GM23338 (cell line): ENCODE data around the gene ASS1. TPM values are rescaled to one million over a fixed set of nuclear protein-coding genes. Genes with fewer than 3 reads are reported as not detected.

ENCODE experiments used
- ATAC-seq: fragments of 200-7000 bp; cut with Tn5 transposase; 3 replicates; pipeline ENCODE4 v1.9.1; 2020
- DNase-seq: peaks from one replicate; pipeline ENCODE4 v3.0.0-alpha.2; 2015; ENCODE audit warnings: low spot score
- H2AFZ ChIP-seq: fragments of 200-600 bp; sonication (generic); 2 replicates; pipeline ENCODE4 v1.8.0; 2016; ENCODE audit warnings: antibody characterized with exemption, mild to moderate bottlenecking, moderate library complexity
- H3F3A ChIP-seq: fragments of 200-600 bp; sonication (generic); replicated peaks from 2 replicates; pipeline ENCODE4 v1.8.0; 2017; ENCODE audit warnings: antibody characterized with exemption, mixed run types, low read depth
- H3K27ac ChIP-seq: fragments of 200-600 bp; sonication (generic); 2 replicates; pipeline ENCODE4 v1.6.1; 2016; ENCODE audit warnings: low read depth
- H3K27me3 ChIP-seq: fragments of 200-600 bp; sonication (generic); 2 replicates; pipeline ENCODE4 v1.8.0; 2016; ENCODE audit warnings: mild to moderate bottlenecking, mixed run types, moderate library complexity; ENCODE audit not compliant: insufficient read depth
- H3K36me3 ChIP-seq: fragments of 200-600 bp; sonication (generic); 2 replicates; pipeline ENCODE4 v1.8.0; 2016; ENCODE audit warnings: mild to moderate bottlenecking; ENCODE audit not compliant: insufficient read depth
- H3K4me1 ChIP-seq: fragments of 200-600 bp; sonication (generic); 2 replicates; pipeline ENCODE4 v1.8.0; 2016; ENCODE audit warnings: mild to moderate bottlenecking, moderate library complexity; ENCODE audit not compliant: insufficient read depth
- H3K4me2 ChIP-seq: fragments of 200-600 bp; sonication (generic); 2 replicates; pipeline ENCODE4 v1.7.1; 2017; ENCODE audit warnings: mixed run types
- H3K4me3 ChIP-seq: fragments of 200-600 bp; sonication (generic); 2 replicates; pipeline ENCODE4 v1.6.1; 2016; ENCODE audit warnings: mixed run types
- H3K79me2 ChIP-seq: fragments of 200-600 bp; sonication (generic); replicated peaks from 2 replicates; pipeline ENCODE4 v1.8.0; 2017; ENCODE audit warnings: mild to moderate bottlenecking; ENCODE audit not compliant: insufficient read depth
- H3K9me2 ChIP-seq: fragments of 200-600 bp; sonication (generic); 2 replicates; pipeline ENCODE4 v1.8.0; 2017; ENCODE audit not compliant: insufficient read depth
- H4K20me1 ChIP-seq: fragments of 200-600 bp; sonication (generic); replicated peaks from 2 replicates; pipeline ENCODE4 v1.8.0; 2017; ENCODE audit warnings: mild to moderate bottlenecking; ENCODE audit not compliant: insufficient read depth
- H3K27ac Mint-ChIP-seq: 2 replicates; pipeline ENCODE4 v1.8.0; 2020; ENCODE audit warnings: inconsistent platforms, mild to moderate bottlenecking, moderate library complexity, mixed read lengths
- H3K27me3 Mint-ChIP-seq: 3 replicates; pipeline ENCODE4 v1.8.0; 2022; ENCODE audit warnings: low read depth, mild to moderate bottlenecking, moderate library complexity, mixed read lengths, inconsistent platforms; ENCODE audit not compliant: insufficient read depth, poor library complexity
- H3K36me3 Mint-ChIP-seq: 3 replicates; pipeline ENCODE4 v1.8.0; 2021; ENCODE audit warnings: low read depth, mild to moderate bottlenecking, inconsistent platforms, moderate library complexity, mixed read lengths
- H3K4me1 Mint-ChIP-seq: 3 replicates; pipeline ENCODE4 v1.8.0; 2020; ENCODE audit warnings: mild to moderate bottlenecking, inconsistent platforms, mixed read lengths
- H3K4me3 Mint-ChIP-seq: 3 replicates; pipeline ENCODE4 v1.8.0; 2021; ENCODE audit warnings: moderate library complexity, mild to moderate bottlenecking, inconsistent platforms, mixed read lengths
- H3K9me3 Mint-ChIP-seq: 3 replicates; pipeline ENCODE4 v1.8.0; 2020; ENCODE audit warnings: moderate library complexity, mild to moderate bottlenecking, inconsistent platforms, mixed read lengths
- ETS1 ChIP-seq: IDR thresholded peaks from 2 replicates; pipeline ENCODE4 v1.6.1; 2016; ENCODE audit warnings: antibody characterized with exemption
- EZH2phosphoT487 ChIP-seq: fragments of 200-600 bp; sonication (generic); IDR thresholded peaks from one replicate; pipeline ENCODE4 v1.8.1; 2018; ENCODE audit warnings: antibody characterized with exemption; ENCODE audit not compliant: unreplicated experiment
- JUNB ChIP-seq: IDR thresholded peaks from one replicate; pipeline ENCODE4 v1.6.1; 2016; ENCODE audit warnings: antibody characterized with exemption; ENCODE audit not compliant: unreplicated experiment
- NANOG ChIP-seq: IDR thresholded peaks from 2 replicates; pipeline ENCODE4 v1.6.1; 2016; ENCODE audit warnings: antibody characterized with exemption, borderline replicate concordance
- ZNF114 ChIP-seq: fragments of 250-450 bp; sonication (Bioruptor Pico); IDR thresholded peaks from 2 replicates; pipeline ENCODE4 v1.5.0; 2020; ENCODE audit warnings: mild to moderate bottlenecking, moderate library complexity
- ZNF331 ChIP-seq: fragments of 250-450 bp; sonication (Bioruptor Pico); IDR thresholded peaks from 2 replicates; pipeline ENCODE4 v1.5.0; 2020; ENCODE audit warnings: low read depth, mild to moderate bottlenecking, moderate library complexity
- polyA plus RNA-seq: library from polyadenylated mRNA; unstranded; fragments of >200 nt; fragmentation: Nextera tagmentation; extraction: Ambion mirVana; gene quantifications from 2 replicates; pipeline ENCODE4 v1.2.1, GENCODE V29; 2016
- total RNA-seq: library from RNA; depleted of rRNA; stranded (reverse); fragments of >200 nt; shearing (Covaris generic); gene quantifications from 2 replicates; pipeline ENCODE4 v1.2.3, GENCODE V29; 2014
- TF ChIP-seq, protein P1 (sequence below), 2 experiments: fragments of 200-600 bp in 1 of 2; sonication (generic) in 1 of 2; conservative IDR thresholded peaks; 2 replicates each; pipeline versions ENCODE4 v1.5.1 to v1.6.1; 2016 to 2017; ENCODE audit warnings: antibody characterized with exemption in 2 of 2, low read depth in 2 of 2, mild to moderate bottlenecking in 2 of 2, moderate library complexity in 1 of 2
- TF ChIP-seq, protein P2 (sequence below): fragments of 250-450 bp; sonication (Bioruptor Pico); IDR thresholded peaks from 2 replicates; pipeline ENCODE4 v1.5.0; 2020; ENCODE audit warnings: mild to moderate bottlenecking, moderate library complexity

ASS1 gene
- total and polyA plus RNA-seq, 2 experiments from 2014 or later, result 65.8 to 103 TPM

DNA sequence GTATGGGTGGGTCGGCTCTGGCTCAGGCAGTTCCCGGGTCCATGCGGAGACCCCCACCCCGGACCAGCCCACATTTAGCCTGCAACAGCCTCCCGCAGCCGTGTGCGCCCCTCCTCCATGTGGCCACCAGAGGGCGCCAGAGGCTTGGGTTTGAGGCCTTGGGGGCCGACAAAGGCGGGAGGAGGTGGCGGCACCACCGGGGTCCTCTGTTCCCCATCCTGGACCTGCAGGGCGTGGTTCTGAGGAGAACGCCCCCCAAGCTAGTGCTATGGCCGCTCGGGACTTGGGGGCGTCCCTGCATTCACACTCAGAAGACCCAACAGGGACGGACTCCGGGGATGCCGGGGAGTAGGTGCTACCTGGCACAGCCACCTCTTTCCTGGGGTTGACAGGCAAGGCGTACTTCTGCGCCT, 16.5 kb downstream of the ASS1 start:
- no peak overlapping the region for H3K27ac ChIP-seq
- H3K27me3 Mint-ChIP-seq, result peaks cover 12% of the 10 kb centered on the region
- H3K79me2 ChIP-seq, result no peaks in the 10 kb centered on the region
- no peak overlapping the region for H2AFZ ChIP-seq
- no peaks in the 10 kb centered on the region for H3K27me3 ChIP-seq
- H3K36me3 ChIP-seq, result no peaks in the 10 kb centered on the region
- DNase-seq, result peak; percentile 82
- peak; percentile 88 for ATAC-seq
- H3K4me3 Mint-ChIP-seq, result no peak overlapping the region
- no peak overlapping the region for H3K4me2 ChIP-seq
- no peaks in the 10 kb centered on the region for H3K4me1 ChIP-seq
- H3F3A ChIP-seq, result no peaks in the 10 kb centered on the region
- H3K9me3 Mint-ChIP-seq, result no peaks in the 10 kb centered on the region
- H3K9me2 ChIP-seq, result no peaks in the 10 kb centered on the region
- H3K4me3 ChIP-seq, result no peak overlapping the region
- no peaks in the 10 kb centered on the region; the same call in 2 of the 3 replicates for H3K4me1 Mint-ChIP-seq
- TF ChIP-seq NANOG (no peak), JUNB (no peak), EZH2phosphoT487 (no peak), ZNF331 (no peak), ETS1 (no peak), ZNF114 (CRISPR knock-in tag) (no peak)
- TF ChIP-seq, protein P1, sequence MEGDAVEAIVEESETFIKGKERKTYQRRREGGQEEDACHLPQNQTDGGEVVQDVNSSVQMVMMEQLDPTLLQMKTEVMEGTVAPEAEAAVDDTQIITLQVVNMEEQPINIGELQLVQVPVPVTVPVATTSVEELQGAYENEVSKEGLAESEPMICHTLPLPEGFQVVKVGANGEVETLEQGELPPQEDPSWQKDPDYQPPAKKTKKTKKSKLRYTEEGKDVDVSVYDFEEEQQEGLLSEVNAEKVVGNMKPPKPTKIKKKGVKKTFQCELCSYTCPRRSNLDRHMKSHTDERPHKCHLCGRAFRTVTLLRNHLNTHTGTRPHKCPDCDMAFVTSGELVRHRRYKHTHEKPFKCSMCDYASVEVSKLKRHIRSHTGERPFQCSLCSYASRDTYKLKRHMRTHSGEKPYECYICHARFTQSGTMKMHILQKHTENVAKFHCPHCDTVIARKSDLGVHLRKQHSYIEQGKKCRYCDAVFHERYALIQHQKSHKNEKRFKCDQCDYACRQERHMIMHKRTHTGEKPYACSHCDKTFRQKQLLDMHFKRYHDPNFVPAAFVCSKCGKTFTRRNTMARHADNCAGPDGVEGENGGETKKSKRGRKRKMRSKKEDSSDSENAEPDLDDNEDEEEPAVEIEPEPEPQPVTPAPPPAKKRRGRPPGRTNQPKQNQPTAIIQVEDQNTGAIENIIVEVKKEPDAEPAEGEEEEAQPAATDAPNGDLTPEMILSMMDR (conservative IDR thresholded peaks at IDR 0.05; ENCODE audit: low read depth in 2 of 2), result peak; percentile 81 to 98
- TF ChIP-seq, protein P2, sequence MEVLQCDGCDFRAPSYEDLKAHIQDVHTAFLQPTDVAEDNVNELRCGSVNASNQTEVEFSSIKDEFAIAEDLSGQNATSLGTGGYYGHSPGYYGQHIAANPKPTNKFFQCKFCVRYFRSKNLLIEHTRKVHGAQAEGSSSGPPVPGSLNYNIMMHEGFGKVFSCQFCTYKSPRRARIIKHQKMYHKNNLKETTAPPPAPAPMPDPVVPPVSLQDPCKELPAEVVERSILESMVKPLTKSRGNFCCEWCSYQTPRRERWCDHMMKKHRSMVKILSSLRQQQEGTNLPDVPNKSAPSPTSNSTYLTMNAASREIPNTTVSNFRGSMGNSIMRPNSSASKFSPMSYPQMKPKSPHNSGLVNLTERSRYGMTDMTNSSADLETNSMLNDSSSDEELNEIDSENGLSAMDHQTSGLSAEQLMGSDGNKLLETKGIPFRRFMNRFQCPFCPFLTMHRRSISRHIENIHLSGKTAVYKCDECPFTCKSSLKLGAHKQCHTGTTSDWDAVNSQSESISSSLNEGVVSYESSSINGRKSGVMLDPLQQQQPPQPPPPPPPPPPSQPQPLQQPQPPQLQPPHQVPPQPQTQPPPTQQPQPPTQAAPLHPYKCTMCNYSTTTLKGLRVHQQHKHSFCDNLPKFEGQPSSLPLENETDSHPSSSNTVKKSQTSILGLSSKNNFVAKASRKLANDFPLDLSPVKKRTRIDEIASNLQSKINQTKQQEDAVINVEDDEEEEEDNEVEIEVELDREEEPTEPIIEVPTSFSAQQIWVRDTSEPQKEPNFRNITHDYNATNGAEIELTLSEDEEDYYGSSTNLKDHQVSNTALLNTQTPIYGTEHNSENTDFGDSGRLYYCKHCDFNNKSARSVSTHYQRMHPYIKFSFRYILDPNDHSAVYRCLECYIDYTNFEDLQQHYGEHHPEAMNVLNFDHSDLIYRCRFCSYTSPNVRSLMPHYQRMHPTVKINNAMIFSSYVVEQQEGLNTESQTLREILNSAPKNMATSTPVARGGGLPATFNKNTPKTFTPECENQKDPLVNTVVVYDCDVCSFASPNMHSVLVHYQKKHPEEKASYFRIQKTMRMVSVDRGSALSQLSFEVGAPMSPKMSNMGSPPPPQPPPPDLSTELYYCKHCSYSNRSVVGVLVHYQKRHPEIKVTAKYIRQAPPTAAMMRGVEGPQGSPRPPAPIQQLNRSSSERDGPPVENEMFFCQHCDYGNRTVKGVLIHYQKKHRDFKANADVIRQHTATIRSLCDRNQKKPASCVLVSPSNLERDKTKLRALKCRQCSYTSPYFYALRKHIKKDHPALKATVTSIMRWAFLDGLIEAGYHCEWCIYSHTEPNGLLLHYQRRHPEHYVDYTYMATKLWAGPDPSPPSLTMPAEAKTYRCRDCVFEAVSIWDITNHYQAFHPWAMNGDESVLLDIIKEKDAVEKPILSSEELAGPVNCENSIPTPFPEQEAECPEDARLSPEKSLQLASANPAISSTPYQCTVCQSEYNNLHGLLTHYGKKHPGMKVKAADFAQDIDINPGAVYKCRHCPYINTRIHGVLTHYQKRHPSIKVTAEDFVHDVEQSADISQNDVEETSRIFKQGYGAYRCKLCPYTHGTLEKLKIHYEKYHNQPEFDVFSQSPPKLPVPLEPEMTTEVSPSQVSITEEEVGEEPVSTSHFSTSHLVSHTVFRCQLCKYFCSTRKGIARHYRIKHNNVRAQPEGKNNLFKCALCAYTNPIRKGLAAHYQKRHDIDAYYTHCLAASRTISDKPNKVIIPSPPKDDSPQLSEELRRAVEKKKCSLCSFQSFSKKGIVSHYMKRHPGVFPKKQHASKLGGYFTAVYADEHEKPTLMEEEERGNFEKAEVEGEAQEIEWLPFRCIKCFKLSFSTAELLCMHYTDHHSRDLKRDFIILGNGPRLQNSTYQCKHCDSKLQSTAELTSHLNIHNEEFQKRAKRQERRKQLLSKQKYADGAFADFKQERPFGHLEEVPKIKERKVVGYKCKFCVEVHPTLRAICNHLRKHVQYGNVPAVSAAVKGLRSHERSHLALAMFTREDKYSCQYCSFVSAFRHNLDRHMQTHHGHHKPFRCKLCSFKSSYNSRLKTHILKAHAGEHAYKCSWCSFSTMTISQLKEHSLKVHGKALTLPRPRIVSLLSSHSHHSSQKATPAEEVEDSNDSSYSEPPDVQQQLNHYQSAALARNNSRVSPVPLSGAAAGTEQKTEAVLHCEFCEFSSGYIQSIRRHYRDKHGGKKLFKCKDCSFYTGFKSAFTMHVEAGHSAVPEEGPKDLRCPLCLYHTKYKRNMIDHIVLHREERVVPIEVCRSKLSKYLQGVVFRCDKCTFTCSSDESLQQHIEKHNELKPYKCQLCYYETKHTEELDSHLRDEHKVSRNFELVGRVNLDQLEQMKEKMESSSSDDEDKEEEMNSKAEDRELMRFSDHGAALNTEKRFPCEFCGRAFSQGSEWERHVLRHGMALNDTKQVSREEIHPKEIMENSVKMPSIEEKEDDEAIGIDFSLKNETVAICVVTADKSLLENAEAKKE (CRISPR knock-in tag), result no peak
- no peaks in the 10 kb centered on the region for H4K20me1 ChIP-seq
- peaks cover 29% of the 10 kb centered on the region for H3K36me3 Mint-ChIP-seq
- no peak overlapping the region for H3K27ac Mint-ChIP-seq
